OCI-LY7 (cell line): ENCODE results near the gene CHRNA5. TPM values are rescaled to one million over a fixed set of nuclear protein-coding genes. Genes with fewer than 3 reads are reported as not detected.
"Not testable (repeated sequence)": the region's sequence is repeated elsewhere in the genome, so short reads cannot be mapped to it uniquely, and the experiment has no call there.

Source experiments
- Bru-seq: library from RNA; stranded (reverse); fragments of 400-500 nt; gene quantifications from one replicate; lab custom pipeline; 2021; lab: Mats Ljungman, UMichigan
- BruChase-seq, 2 experiments: library from RNA; stranded (reverse); fragments of 400-500 nt; gene quantifications; one replicate each; lab custom pipeline; 2021; lab: Mats Ljungman, UMichigan
- BruUV-seq: library from RNA; stranded (reverse); fragments of 400-500 nt; replicated peaks from 2 replicates; lab custom pipeline; 2021; lab: Mats Ljungman, UMichigan
- CTCF ChIA-PET: fragments of 300-600 bp; sonication (Branson Sonifier 250); formaldehyde crosslinking; loops from one replicate; lab custom pipeline; 2022; ENCODE audit warnings: antibody characterized with exemption; ENCODE audit not compliant: unreplicated experiment; lab: Charles Lee
- POLR2A ChIA-PET: fragments of 300-600 bp; sonication (Branson Sonifier 250); formaldehyde crosslinking; loops from one replicate; lab custom pipeline; 2022; ENCODE audit warnings: antibody characterized with exemption; lab: Charles Lee
- DNase-seq: peaks from one replicate; pipeline ENCODE4 v3.0.0-alpha.2; 2015; ENCODE audit warnings: low spot score
- H2AFZ ChIP-seq: fragments of 200-600 bp; sonication (generic), shearing (Covaris generic); 2 replicates; pipeline ENCODE4 v1.6.1; 2014; ENCODE audit warnings: mild to moderate bottlenecking, antibody characterized with exemption, low read length, moderate library complexity
- H3K27ac ChIP-seq: fragments of 200-600 bp; sonication (generic); 2 replicates; pipeline ENCODE4 v1.5.1; 2014; ENCODE audit warnings: mixed run types, low read depth, mild to moderate bottlenecking, moderate library complexity, low read length, inconsistent platforms; ENCODE audit not compliant: poor library complexity, severe bottlenecking
- H3K36me3 ChIP-seq: fragments of 200-600 bp; sonication (generic); 2 replicates; pipeline ENCODE4 v1.6.1; 2014; ENCODE audit warnings: mild to moderate bottlenecking, antibody characterized with exemption, low read length, moderate library complexity, mixed read lengths; ENCODE audit not compliant: insufficient read depth
- H3K4me1 ChIP-seq: fragments of 200-600 bp; sonication (generic); 2 replicates; pipeline ENCODE4 v1.5.1; 2014; ENCODE audit warnings: mild to moderate bottlenecking, low read length; ENCODE audit not compliant: insufficient read depth, poor library complexity, severe bottlenecking
- H3K4me2 ChIP-seq: fragments of 200-600 bp; sonication (generic); 2 replicates; pipeline ENCODE4 v1.6.1; 2014; ENCODE audit warnings: mild to moderate bottlenecking, low read length
- H3K4me3 ChIP-seq: fragments of 200-600 bp; sonication (generic); 2 replicates; pipeline ENCODE4 v1.5.1; 2014; ENCODE audit warnings: mild to moderate bottlenecking, low read depth, low read length; ENCODE audit not compliant: poor library complexity, severe bottlenecking
- H3K79me2 ChIP-seq: fragments of 200-600 bp; sonication (generic); 2 replicates; pipeline ENCODE4 v1.6.1; 2016; ENCODE audit warnings: low read depth, mild to moderate bottlenecking, low read length, moderate library complexity, mixed read lengths; ENCODE audit not compliant: insufficient read depth
- H3K9me2 ChIP-seq: fragments of 200-600 bp; sonication (generic); 2 replicates; pipeline ENCODE4 v1.6.1; 2016; ENCODE audit warnings: mild to moderate bottlenecking, low read length, mixed read lengths; ENCODE audit not compliant: insufficient read depth
- H3K9me3 ChIP-seq: fragments of 200-600 bp; sonication (generic); 2 replicates; pipeline ENCODE4 v1.6.1; 2014; ENCODE audit warnings: mild to moderate bottlenecking, mixed run types, low read length, mixed read lengths
- H4K20me1 ChIP-seq: fragments of 200-600 bp; sonication (generic); 2 replicates; pipeline ENCODE4 v1.6.1; 2014; ENCODE audit warnings: mild to moderate bottlenecking, antibody characterized with exemption, low read length, moderate library complexity, mixed read lengths; ENCODE audit not compliant: insufficient read depth
- CTCF ChIP-seq: fragments of 200-600 bp; sonication (generic); conservative IDR thresholded peaks from 2 replicates; pipeline ENCODE4 v1.5.1; 2014; ENCODE audit warnings: mild to moderate bottlenecking, antibody characterized with exemption, low read length, moderate library complexity, mixed read lengths
- EZH2phosphoT487 ChIP-seq: fragments of 200-600 bp; sonication (generic); IDR thresholded peaks from 2 replicates; pipeline ENCODE4 v1.6.1; 2018; ENCODE audit warnings: low read depth, borderline replicate concordance, mild to moderate bottlenecking, mixed run types, antibody characterized with exemption, low read length, moderate library complexity, mixed read lengths
- intact Hi-C: fragments of 100-400 bp; cut with micrococcal nuclease; formaldehyde crosslinking; loops from one replicate; pipeline ENCODE4 v1.10.0; 2022; ENCODE audit not compliant: unreplicated experiment
- long read RNA-seq: library from polyadenylated mRNA; stranded (forward); transcript quantifications from one replicate; pipeline ENCODE4 v2.0.0, GENCODE V29; 2022
- total RNA-seq, 2 experiments: library from RNA; depleted of rRNA in 1 of 2; stranded (reverse); fragments of >200 nt in 1 of 2; shearing (Covaris generic) in 1 of 2; gene quantifications; 2 replicates each; pipeline ENCODE4 v1.2.3, GENCODE V29; 2014 to 2022

CHRNA5 gene
- total RNA-seq (2014; rRNA removed; shearing (Covaris generic)) (2.8 and 11.6 TPM in 2 replicates), total RNA-seq (2022) (8.3 and 9.1 TPM in 2 replicates), Bru-seq, nascent RNA (percentile 56 among the genes with signal in this experiment), BruChase-seq, experiment 1, labeled RNA remaining after a 6-hour chase (percentile 57 among the genes with signal in this experiment), BruChase-seq, experiment 2, labeled RNA remaining after a 2-hour chase (percentile 61 among the genes with signal in this experiment)
- long read RNA-seq, transcript CHRNA5-201 (6 exons, 3,623 nt) = major isoform, 5 of 12 reads
- long read RNA-seq, partial matches to known transcripts = 2 of 12 reads
- long read RNA-seq, other reads (novel, unspliced or antisense) = 5 of 12 reads

GRCh38 chr15:78565097-78565950 lies at the start of gene CHRNA5:
CHRNA5 (plus strand) TSS chr15:78565520; CDS start chr15:78565720, 200 bp downstream.
- Histone ChIP-seq H2AFZ (peak within 1 kb of the TSS; percentile 76), H3K79me2 (no peaks in the 10 kb centered on the region; the same call in 1 of the 2 replicates), H4K20me1 (no peaks in the 10 kb centered on the region), H3K4me2 (peak within 1 kb of the TSS; percentile 92), H3K27ac (peak within 1 kb of the TSS; percentile 22), H3K9me3 (no peaks in the 10 kb centered on the region), H3K4me1 (peaks cover 19% of the 10 kb centered on the region), H3K36me3 (no peaks in the 10 kb centered on the region), H3K4me3 (peak within 1 kb of the TSS; percentile 74), H3K9me2 (no peaks in the 10 kb centered on the region)
- ChIA-PET POLR2A (interaction anchor here (0.5 to 1.9 kb wide), 11 partner anchors 13 to 439 kb away, joined by 3 to 7 read pairs (median 3); partner anchors contain the start of genes PSMA4 and SKIC8), CTCF (interaction anchor here (0.5 to 0.6 kb wide), 2 partner anchors 8 to 51 kb away, joined by 6 read pairs; no protein-coding TSS in a partner anchor)
- peak; percentile 78 for DNase-seq
- TF ChIP-seq EZH2phosphoT487 = no peak
- TF ChIP-seq CTCF = no peak
- no TSS peak for BruUV-seq
- intact Hi-C loops = loop anchor here (2.0 kb wide), 1 partner anchor 25 kb away; the partner anchor contains the start of gene PSMA4

- CTCF ChIA-PET, H3K4me1 ChIP-seq, H3K79me2 ChIP-seq, intact Hi-C loops, POLR2A ChIA-PET, H3K27ac ChIP-seq, H3K4me2 ChIP-seq, H2AFZ ChIP-seq, H3K9me2 ChIP-seq, DNase-seq, H3K4me3 ChIP-seq, BruUV-seq, H4K20me1 ChIP-seq, H3K9me3 ChIP-seq, H3K36me3 ChIP-seq: not testable (repeated sequence)
Observed at GRCh38 chr15:78520035-78520434, 45.3 kb upstream of the CHRNA5 start.

- H3K4me1 ChIP-seq = peaks cover 8% of the 10 kb centered on the region
- no peaks in the 10 kb centered on the region for H4K20me1 ChIP-seq
- intact Hi-C loops = no loop called here
- H3K27ac ChIP-seq = no peak overlapping the region
- no peak overlapping the region for H3K4me3 ChIP-seq
- no peaks in the 10 kb centered on the region for H3K9me2 ChIP-seq
- H3K79me2 ChIP-seq = no peaks in the 10 kb centered on the region
- no peak for DNase-seq
- peaks cover 6% of the 10 kb centered on the region; the same call in 1 of the 2 replicates for H3K9me3 ChIP-seq
- POLR2A ChIA-PET = no interaction called here
- TF ChIP-seq CTCF (no peak), EZH2phosphoT487 (no peak)
- BruUV-seq = no TSS peak
- H2AFZ ChIP-seq = no peak overlapping the region
- no peaks in the 10 kb centered on the region for H3K36me3 ChIP-seq
- H3K4me2 ChIP-seq = no peak overlapping the region
- CTCF ChIA-PET = no interaction called here
Observed at GRCh38 chr15:78524230-78524629, 41.1 kb upstream of the CHRNA5 start.
